K562 (cell line): Measurements from ENCODE around the gene BAIAP3. TPM values are rescaled to one million over a fixed set of nuclear protein-coding genes. Genes with fewer than 3 reads are reported as not detected.

Experiments
- BRCA1 ChIP-seq, 2 experiments: fragments of 450-650 bp in 1 of 2; sonication (generic) in 1 of 2; formaldehyde crosslinking in 1 of 2; IDR thresholded peaks; 2 replicates each; pipeline versions ENCODE4 v1.5.0 to v1.6.1; 2017 to 2020; ENCODE audit warnings: mild to moderate bottlenecking in 1 of 2, missing genetic modification reagents in 1 of 2
- DPF2 ChIP-seq: fragments of 450-650 bp; IDR thresholded peaks from 2 replicates; pipeline ENCODE4 v1.6.1; 2016
- HDAC6 ChIP-seq: IDR thresholded peaks from 2 replicates; pipeline ENCODE4 v1.6.1; 2012; ENCODE audit warnings: low read depth, mild to moderate bottlenecking, control low read depth, inconsistent platforms, low read length, moderate library complexity
- MTF1 ChIP-seq: fragments of 250-450 bp; sonication (Bioruptor Pico); IDR thresholded peaks from 2 replicates; pipeline ENCODE4 v1.9.0; 2021; ENCODE audit warnings: moderate library complexity, mild to moderate bottlenecking, inconsistent platforms, borderline replicate concordance
- ZNF551 ChIP-seq: fragments of 250-450 bp; sonication (Bioruptor Pico); IDR thresholded peaks from 2 replicates; pipeline ENCODE4 v1.5.0; 2021; ENCODE audit warnings: mild to moderate bottlenecking, moderate library complexity
- ZNF583 ChIP-seq: fragments of 250-450 bp; sonication (Bioruptor Pico); IDR thresholded peaks from 2 replicates; pipeline ENCODE4 v1.4.0; 2020
- polyA plus RNA-seq, 8 experiments: library from polyadenylated mRNA; depleted of rRNA in 4 of 8; stranded (reverse) in 5 of 8; unstranded in 3 of 8; fragments of >200 nt; fragmentation: Nextera tagmentation in 2 of 8; fragmentation: Illumina TruSeq in 1 of 8; extraction: Ambion mirVana in 2 of 8; extraction: Trizol in 1 of 8; gene quantifications; 2 replicates each; pipeline versions ENCODE4 v1.2.1 to v1.2.3, GENCODE V29; 2011 to 2014; ENCODE audit warnings: inconsistent platforms in 1 of 8, missing spikeins in 1 of 8
- total RNA-seq, 7 experiments: library from RNA; depleted of rRNA in 6 of 7; stranded (reverse); fragments of >200 nt in 6 of 7; fragmentation: Illumina TruSeq in 2 of 7; extraction: Trizol in 2 of 7; gene quantifications; 2 replicates each; pipeline versions ENCODE4 v1.2.1 to v1.2.3, GENCODE V29; 2011 to 2021; ENCODE audit warnings: low replicate concordance in 1 of 7
- TF ChIP-seq, protein P1 (sequence below), 2 experiments: fragments of 450-650 bp in 1 of 2; sonication (generic) in 1 of 2; formaldehyde crosslinking in 1 of 2; IDR thresholded peaks; 2 replicates each; pipeline versions ENCODE4 v1.7.1 to v1.9.0; 2016 to 2022; ENCODE audit warnings: inconsistent platforms in 1 of 2, mild to moderate bottlenecking in 1 of 2, missing genetic modification reagents in 1 of 2
- TF ChIP-seq, protein P2 (sequence below): fragments of 450-650 bp; IDR thresholded peaks from one replicate; pipeline ENCODE4 v1.6.1; 2018; ENCODE audit warnings: mild to moderate bottlenecking, moderate library complexity; ENCODE audit not compliant: partially characterized antibody
- TF ChIP-seq, protein P3 (sequence below): fragments of 250-450 bp; sonication (Bioruptor Pico); IDR thresholded peaks from 2 replicates; pipeline ENCODE4 v1.4.0; 2020

BAIAP3 gene
- total and polyA plus RNA-seq, 9 of the 15 experiments (the other 6 are each of a cell fraction or from before 2014, with no cell fraction given): 0.03 to 4.5 (median 0.57) TPM; not detected in 1

DNA sequence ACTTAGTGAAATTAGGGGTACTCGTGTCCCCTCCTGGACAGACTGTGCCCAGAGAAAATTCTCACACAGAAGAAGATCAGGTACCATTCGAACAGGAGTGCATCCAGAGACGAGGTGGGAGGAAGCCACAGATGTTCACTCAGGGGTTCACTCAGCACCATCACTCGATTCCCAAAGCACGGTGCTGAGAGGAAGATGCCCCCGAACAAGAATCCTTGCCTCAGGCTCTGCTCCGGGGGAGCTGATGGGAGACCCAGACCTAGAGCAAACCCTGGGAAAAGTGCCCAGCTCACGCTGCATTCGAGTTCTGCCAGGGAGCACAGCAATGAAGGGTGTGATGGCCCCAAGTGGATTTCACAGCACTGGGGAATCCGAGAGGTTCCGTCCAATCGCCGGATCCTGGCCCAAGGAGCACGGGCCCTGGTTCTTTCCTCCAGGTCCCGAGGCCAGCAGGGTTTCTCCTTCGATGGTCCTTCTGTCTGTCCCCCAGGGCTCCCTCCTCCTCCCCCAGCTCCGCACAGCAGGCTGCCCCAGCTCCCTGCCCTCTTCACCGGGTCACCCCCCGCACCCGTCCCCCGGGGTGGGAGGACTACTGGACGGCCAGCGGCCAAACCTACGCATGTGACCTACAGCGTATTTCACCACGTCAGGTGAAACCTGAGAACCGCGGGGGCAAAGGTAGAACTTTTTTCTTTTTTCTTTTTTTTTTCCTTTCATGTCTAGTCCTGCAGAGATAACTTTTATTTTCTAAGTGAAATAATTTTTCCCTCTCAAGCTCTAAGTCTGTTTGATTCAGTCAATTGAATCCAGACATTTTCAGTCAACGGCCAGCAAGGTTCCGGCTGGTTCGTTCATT is 34.2 kb upstream of the BAIAP3 start (continued):
- TF ChIP-seq, protein P1, sequence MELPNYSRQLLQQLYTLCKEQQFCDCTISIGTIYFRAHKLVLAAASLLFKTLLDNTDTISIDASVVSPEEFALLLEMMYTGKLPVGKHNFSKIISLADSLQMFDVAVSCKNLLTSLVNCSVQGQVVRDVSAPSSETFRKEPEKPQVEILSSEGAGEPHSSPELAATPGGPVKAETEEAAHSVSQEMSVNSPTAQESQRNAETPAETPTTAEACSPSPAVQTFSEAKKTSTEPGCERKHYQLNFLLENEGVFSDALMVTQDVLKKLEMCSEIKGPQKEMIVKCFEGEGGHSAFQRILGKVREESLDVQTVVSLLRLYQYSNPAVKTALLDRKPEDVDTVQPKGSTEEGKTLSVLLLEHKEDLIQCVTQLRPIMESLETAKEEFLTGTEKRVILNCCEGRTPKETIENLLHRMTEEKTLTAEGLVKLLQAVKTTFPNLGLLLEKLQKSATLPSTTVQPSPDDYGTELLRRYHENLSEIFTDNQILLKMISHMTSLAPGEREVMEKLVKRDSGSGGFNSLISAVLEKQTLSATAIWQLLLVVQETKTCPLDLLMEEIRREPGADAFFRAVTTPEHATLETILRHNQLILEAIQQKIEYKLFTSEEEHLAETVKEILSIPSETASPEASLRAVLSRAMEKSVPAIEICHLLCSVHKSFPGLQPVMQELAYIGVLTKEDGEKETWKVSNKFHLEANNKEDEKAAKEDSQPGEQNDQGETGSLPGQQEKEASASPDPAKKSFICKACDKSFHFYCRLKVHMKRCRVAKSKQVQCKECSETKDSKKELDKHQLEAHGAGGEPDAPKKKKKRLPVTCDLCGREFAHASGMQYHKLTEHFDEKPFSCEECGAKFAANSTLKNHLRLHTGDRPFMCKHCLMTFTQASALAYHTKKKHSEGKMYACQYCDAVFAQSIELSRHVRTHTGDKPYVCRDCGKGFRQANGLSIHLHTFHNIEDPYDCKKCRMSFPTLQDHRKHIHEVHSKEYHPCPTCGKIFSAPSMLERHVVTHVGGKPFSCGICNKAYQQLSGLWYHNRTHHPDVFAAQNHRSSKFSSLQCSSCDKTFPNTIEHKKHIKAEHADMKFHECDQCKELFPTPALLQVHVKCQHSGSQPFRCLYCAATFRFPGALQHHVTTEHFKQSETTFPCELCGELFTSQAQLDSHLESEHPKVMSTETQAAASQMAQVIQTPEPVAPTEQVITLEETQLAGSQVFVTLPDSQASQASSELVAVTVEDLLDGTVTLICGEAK (IDR thresholded peaks at IDR 0.05): no peak
- TF ChIP-seq, protein P1 (CRISPR knock-in tag; IDR thresholded peaks at IDR 0.05): no peak
- TF ChIP-seq DPF2: no peak
- no peak for TF ChIP-seq MTF1 (CRISPR knock-in tag)
- TF ChIP-seq HDAC6: no peak
- TF ChIP-seq, protein P2, sequence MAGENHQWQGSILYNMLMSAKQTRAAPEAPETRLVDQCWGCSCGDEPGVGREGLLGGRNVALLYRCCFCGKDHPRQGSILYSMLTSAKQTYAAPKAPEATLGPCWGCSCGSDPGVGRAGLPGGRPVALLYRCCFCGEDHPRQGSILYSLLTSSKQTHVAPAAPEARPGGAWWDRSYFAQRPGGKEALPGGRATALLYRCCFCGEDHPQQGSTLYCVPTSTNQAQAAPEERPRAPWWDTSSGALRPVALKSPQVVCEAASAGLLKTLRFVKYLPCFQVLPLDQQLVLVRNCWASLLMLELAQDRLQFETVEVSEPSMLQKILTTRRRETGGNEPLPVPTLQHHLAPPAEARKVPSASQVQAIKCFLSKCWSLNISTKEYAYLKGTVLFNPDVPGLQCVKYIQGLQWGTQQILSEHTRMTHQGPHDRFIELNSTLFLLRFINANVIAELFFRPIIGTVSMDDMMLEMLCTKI: no peak
- TF ChIP-seq BRCA1 (IDR thresholded peaks at IDR 0.05): no peak
- no peak for TF ChIP-seq BRCA1 (CRISPR knock-in tag; IDR thresholded peaks at IDR 0.05)
- TF ChIP-seq ZNF551: no peak
- TF ChIP-seq ZNF583 (CRISPR knock-in tag): no peak
- TF ChIP-seq, protein P3, sequence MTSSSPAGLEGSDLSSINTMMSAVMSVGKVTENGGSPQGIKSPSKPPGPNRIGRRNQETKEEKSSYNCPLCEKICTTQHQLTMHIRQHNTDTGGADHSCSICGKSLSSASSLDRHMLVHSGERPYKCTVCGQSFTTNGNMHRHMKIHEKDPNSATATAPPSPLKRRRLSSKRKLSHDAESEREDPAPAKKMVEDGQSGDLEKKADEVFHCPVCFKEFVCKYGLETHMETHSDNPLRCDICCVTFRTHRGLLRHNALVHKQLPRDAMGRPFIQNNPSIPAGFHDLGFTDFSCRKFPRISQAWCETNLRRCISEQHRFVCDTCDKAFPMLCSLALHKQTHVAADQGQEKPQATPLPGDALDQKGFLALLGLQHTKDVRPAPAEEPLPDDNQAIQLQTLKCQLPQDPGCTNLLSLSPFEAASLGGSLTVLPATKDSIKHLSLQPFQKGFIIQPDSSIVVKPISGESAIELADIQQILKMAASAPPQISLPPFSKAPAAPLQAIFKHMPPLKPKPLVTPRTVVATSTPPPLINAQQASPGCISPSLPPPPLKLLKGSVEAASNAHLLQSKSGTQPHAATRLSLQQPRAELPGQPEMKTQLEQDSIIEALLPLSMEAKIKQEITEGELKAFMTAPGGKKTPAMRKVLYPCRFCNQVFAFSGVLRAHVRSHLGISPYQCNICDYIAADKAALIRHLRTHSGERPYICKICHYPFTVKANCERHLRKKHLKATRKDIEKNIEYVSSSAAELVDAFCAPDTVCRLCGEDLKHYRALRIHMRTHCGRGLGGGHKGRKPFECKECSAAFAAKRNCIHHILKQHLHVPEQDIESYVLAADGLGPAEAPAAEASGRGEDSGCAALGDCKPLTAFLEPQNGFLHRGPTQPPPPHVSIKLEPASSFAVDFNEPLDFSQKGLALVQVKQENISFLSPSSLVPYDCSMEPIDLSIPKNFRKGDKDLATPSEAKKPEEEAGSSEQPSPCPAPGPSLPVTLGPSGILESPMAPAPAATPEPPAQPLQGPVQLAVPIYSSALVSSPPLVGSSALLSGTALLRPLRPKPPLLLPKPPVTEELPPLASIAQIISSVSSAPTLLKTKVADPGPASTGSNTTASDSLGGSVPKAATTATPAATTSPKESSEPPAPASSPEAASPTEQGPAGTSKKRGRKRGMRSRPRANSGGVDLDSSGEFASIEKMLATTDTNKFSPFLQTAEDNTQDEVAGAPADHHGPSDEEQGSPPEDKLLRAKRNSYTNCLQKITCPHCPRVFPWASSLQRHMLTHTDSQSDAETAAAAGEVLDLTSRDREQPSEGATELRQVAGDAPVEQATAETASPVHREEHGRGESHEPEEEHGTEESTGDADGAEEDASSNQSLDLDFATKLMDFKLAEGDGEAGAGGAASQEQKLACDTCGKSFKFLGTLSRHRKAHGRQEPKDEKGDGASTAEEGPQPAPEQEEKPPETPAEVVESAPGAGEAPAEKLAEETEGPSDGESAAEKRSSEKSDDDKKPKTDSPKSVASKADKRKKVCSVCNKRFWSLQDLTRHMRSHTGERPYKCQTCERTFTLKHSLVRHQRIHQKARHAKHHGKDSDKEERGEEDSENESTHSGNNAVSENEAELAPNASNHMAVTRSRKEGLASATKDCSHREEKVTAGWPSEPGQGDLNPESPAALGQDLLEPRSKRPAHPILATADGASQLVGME (CRISPR knock-in tag): no peak
